IMR-90 (cell line): Measurements from ENCODE around the gene ZC3H7B. TPM values are rescaled to one million over a fixed set of nuclear protein-coding genes. Genes with fewer than 3 reads are reported as not detected.

Experiments used
- ATAC-seq: fragments of 200-7000 bp; cut with Tn5 transposase; 2 replicates; pipeline ENCODE4 v1.9.1; 2020; ENCODE audit warnings: low read depth, mild to moderate bottlenecking, moderate library complexity
- BruUV-seq: library from RNA; stranded (reverse); fragments of 400-500 nt; replicated peaks from 2 replicates; lab custom pipeline; 2021; lab: Mats Ljungman, UMichigan
- CTCF ChIA-PET: fragments of 300-600 bp; formaldehyde crosslinking; extraction: SDS; loops from one replicate; lab custom pipeline; 2021; ENCODE audit warnings: antibody characterized with exemption; lab: Yijun Ruan, JAX
- POLR2A ChIA-PET: fragments of 300-600 bp; sonication (Branson Sonifier 250); formaldehyde crosslinking; loops from one replicate; lab custom pipeline; 2022; ENCODE audit warnings: antibody characterized with exemption; ENCODE audit not compliant: unreplicated experiment; lab: Charles Lee
- DNase-seq: peaks from one replicate; pipeline ENCODE4 v3.0.0; 2013
- H2AFZ ChIP-seq: replicated peaks from 2 replicates; pipeline ENCODE3; 2013; ENCODE audit warnings: low read length, mild to moderate bottlenecking; ENCODE audit not compliant: poor library complexity
- H2AK5ac ChIP-seq: 2 replicates; pipeline ENCODE4 v1.6.1; 2013; ENCODE audit warnings: low read depth, low read length, inconsistent platforms
- H2AK9ac ChIP-seq: replicated peaks from 2 replicates; pipeline ENCODE3; 2013; ENCODE audit warnings: mild to moderate bottlenecking, low read depth, low read length, moderate library complexity; ENCODE audit not compliant: poor library complexity
- H2BK120ac ChIP-seq: 2 replicates; pipeline ENCODE4 v1.6.1; 2013; ENCODE audit warnings: low read depth, low read length, inconsistent platforms
- H2BK15ac ChIP-seq: 3 replicates; pipeline ENCODE4 v1.6.1; 2013; ENCODE audit warnings: low read depth, low read length, inconsistent platforms
- H2BK20ac ChIP-seq: 2 replicates; pipeline ENCODE4 v1.6.1; 2013; ENCODE audit warnings: low read depth, mild to moderate bottlenecking, inconsistent platforms, low read length, moderate library complexity
- H2BK5ac ChIP-seq: 2 replicates; pipeline ENCODE4 v1.6.1; 2013; ENCODE audit warnings: mild to moderate bottlenecking, low read depth, low read length, inconsistent platforms; ENCODE audit not compliant: poor library complexity, severe bottlenecking
- H3K14ac ChIP-seq: replicated peaks from 2 replicates; pipeline ENCODE4 v1.6.1; 2013; ENCODE audit warnings: low read depth, low read length, inconsistent platforms
- H3K18ac ChIP-seq: 2 replicates; pipeline ENCODE4 v1.6.1; 2013; ENCODE audit warnings: low read depth, low read length, control low read depth
- H3K23ac ChIP-seq: 2 replicates; pipeline ENCODE4 v1.6.1; 2013; ENCODE audit warnings: low read depth, low read length, inconsistent platforms
- H3K27ac ChIP-seq: 2 replicates; pipeline ENCODE4 v1.5.1; 2013; ENCODE audit warnings: mild to moderate bottlenecking, control low read depth, low read length; ENCODE audit not compliant: insufficient read depth
- H3K27me3 ChIP-seq: 2 replicates; pipeline ENCODE4 v1.6.1; 2013; ENCODE audit warnings: low read length; ENCODE audit not compliant: control insufficient read depth, insufficient read depth
- H3K36me3 ChIP-seq: 2 replicates; pipeline ENCODE4 v1.6.1; 2013; ENCODE audit warnings: low read length, mixed read lengths; ENCODE audit not compliant: control insufficient read depth, insufficient read depth
- H3K4ac ChIP-seq: 2 replicates; pipeline ENCODE4 v1.6.1; 2013; ENCODE audit warnings: low read depth, low read length, inconsistent platforms
- H3K4me1 ChIP-seq: 2 replicates; pipeline ENCODE4 v1.6.1; 2013; ENCODE audit warnings: low read length, mixed read lengths; ENCODE audit not compliant: control insufficient read depth, insufficient read depth
- H3K4me2 ChIP-seq: 2 replicates; pipeline ENCODE4 v1.6.1; 2013; ENCODE audit warnings: low read depth, mild to moderate bottlenecking, control low read depth, low read length, moderate library complexity
- H3K4me3 ChIP-seq: 2 replicates; pipeline ENCODE4 v1.5.1; 2013; ENCODE audit warnings: low read depth, mild to moderate bottlenecking, control low read depth, low read length, moderate library complexity; ENCODE audit not compliant: insufficient read depth
- H3K56ac ChIP-seq: 2 replicates; pipeline ENCODE4 v1.6.1; 2013; ENCODE audit warnings: low read length, inconsistent platforms; ENCODE audit not compliant: insufficient read depth; ENCODE audit errors: extremely low read depth
- H3K79me1 ChIP-seq, 2 experiments: 2 replicates each; pipeline ENCODE4 v1.6.1; 2013; ENCODE audit warnings: low read length in 2 of 2, inconsistent platforms in 1 of 2, low read depth in 1 of 2
- H3K9ac ChIP-seq: 2 replicates; pipeline ENCODE4 v1.6.1; 2013; ENCODE audit warnings: low read depth, low read length, control low read depth
- H3K9me1 ChIP-seq: 2 replicates; pipeline ENCODE4 v1.6.1; 2013; ENCODE audit warnings: low read length, inconsistent platforms; ENCODE audit not compliant: insufficient read depth
- H3K9me3 ChIP-seq: 2 replicates; pipeline ENCODE4 v1.6.1; 2013; ENCODE audit warnings: low read length; ENCODE audit not compliant: control insufficient read depth, insufficient read depth
- H4K20me1 ChIP-seq: 2 replicates; pipeline ENCODE4 v1.6.1; 2013; ENCODE audit warnings: low read length, inconsistent platforms; ENCODE audit not compliant: insufficient read depth
- H4K5ac ChIP-seq: 2 replicates; pipeline ENCODE4 v1.6.1; 2013; ENCODE audit warnings: mild to moderate bottlenecking, low read depth, low read length, control low read depth
- H4K8ac ChIP-seq, 2 experiments: 2 replicates each; pipeline ENCODE4 v1.6.1; 2013; ENCODE audit warnings: low read depth in 2 of 2, low read length in 2 of 2, control low read depth in 1 of 2, inconsistent platforms in 1 of 2
- H4K91ac ChIP-seq: 2 replicates; pipeline ENCODE4 v1.6.1; 2013; ENCODE audit warnings: low read depth, low read length, inconsistent platforms; ENCODE audit not compliant: insufficient read depth
- FOS ChIP-seq: fragments of 150-350 bp; IDR thresholded peaks from 2 replicates; pipeline ENCODE4 v1.6.1; 2016; ENCODE audit warnings: low read depth, low read length
- MAFK ChIP-seq: IDR thresholded peaks from 2 replicates; pipeline ENCODE4 v1.6.1; 2012; ENCODE audit warnings: low read depth, low read length, improper control_type of control experiment
- MAZ ChIP-seq: IDR thresholded peaks from 2 replicates; pipeline ENCODE4 v1.6.1; 2012; ENCODE audit warnings: low read depth, mild to moderate bottlenecking, low read length, improper control_type of control experiment, moderate library complexity, borderline replicate concordance
- NFE2L2 ChIP-seq: fragments of 150-350 bp; IDR thresholded peaks from 2 replicates; pipeline ENCODE4 v1.6.1; 2016; ENCODE audit warnings: low read depth, mild to moderate bottlenecking, low read length
- POLR2A ChIP-seq: IDR thresholded peaks from 2 replicates; pipeline ENCODE4 v1.6.1; 2012; ENCODE audit warnings: mild to moderate bottlenecking, low read depth, low read length
- WGBS, 2 experiments: methylation state at CpG; one replicate each; pipeline versions ENCODE4 v1.1.5 to v1.1.7; 2013; ENCODE audit warnings: missing lambda C conversion rate in 2 of 2; ENCODE audit not compliant: insufficient read length in 1 of 2; ENCODE audit errors: extremely low coverage in 2 of 2; 5-methylcytosine and 5-hydroxymethylcytosine counted together
- dilution Hi-C: fragments of 300-500 bp; cut with HindIII; formaldehyde crosslinking; loops from one replicate; pipeline ENCODE4 v1.14.3; 2018; ENCODE audit warnings: low sequenced_read_pairs; ENCODE audit not compliant: unreplicated experiment
- in situ Hi-C: fragments of 300-500 bp; cut with MboI; formaldehyde crosslinking; loops from 3 replicates; pipeline ENCODE4 v1.14.3; 2019; ENCODE audit warnings: low sequenced_read_pairs, inconsistent platforms, mixed read lengths
- intact Hi-C: fragments of 100-400 bp; cut with micrococcal nuclease; formaldehyde crosslinking; loops from 2 replicates; pipeline ENCODE4 v1.10.0; 2022
- polyA plus RNA-seq, 3 experiments: library from polyadenylated mRNA; depleted of rRNA; stranded (reverse); fragments of >200 nt; gene quantifications; 2 replicates each; pipeline ENCODE4 v1.2.3, GENCODE V29; 2012; ENCODE audit warnings: low replicate concordance in 1 of 3
- total RNA-seq: library from RNA; depleted of rRNA; stranded (reverse); fragments of >200 nt; gene quantifications from 2 replicates; pipeline ENCODE4 v1.2.3, GENCODE V29; 2012
- TF ChIP-seq, protein P1 (sequence below): fragments of 150-350 bp; IDR thresholded peaks from 2 replicates; pipeline ENCODE4 v1.6.1; 2016; ENCODE audit warnings: low read depth, mild to moderate bottlenecking, low read length, moderate library complexity, borderline replicate concordance

ZC3H7B gene
- total and polyA plus RNA-seq, 2 of the 4 experiments (the other 2 are of a cell fraction): 37.6 to 72.3 TPM

DNA sequence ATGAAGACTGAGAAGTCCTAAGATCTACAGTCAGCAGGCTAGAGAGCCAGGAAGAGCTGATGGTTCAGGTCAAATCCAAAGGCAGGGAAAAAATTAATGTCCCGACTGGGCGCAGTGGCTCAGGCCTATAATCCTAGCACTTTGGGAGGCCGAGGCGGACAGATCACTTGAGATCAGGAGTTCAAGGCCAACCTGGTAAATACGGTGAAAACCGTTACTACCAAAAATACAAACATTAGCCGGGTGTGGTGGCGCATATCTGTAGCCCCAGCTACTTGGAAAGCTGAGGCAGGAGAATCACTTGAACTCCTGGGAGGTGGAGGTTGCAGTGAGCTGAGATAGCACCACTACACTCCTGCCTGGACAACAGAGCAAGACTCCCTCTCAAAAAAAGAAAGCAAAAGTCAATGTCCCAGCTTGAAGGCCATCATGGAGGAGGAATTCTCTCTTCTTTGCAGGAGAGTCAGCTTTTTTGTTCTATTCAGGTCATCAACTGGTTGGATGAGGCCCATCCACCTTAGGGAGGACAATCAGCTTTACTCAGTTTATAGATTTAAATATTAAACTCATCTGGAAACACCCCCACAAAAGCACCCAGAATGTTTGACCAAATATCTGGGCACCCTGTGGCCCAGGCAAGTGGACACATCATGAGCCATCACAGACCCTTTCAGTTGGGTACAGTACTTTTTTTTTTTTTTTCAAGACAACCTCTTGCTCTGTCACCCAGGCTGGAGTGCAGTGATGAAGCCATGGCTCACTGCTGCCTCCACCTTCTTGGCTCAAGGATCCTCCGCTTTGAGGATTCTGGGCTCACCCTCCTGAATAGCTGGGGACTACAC lies 4.3 kb upstream of the ZC3H7B start:
- no peaks in the 10 kb centered on the region for H4K20me1 ChIP-seq
- peaks cover 4 to 25% of the 10 kb centered on the region in 2 experiments; a peak in 3 of 4 replicates for H3K79me1 ChIP-seq
- in situ Hi-C loops (no loop called here), intact Hi-C loops (no loop called here), dilution Hi-C loops (no loop called here)
- WGBS, 2 experiments: 97% methylated on average over 5 of the region's 9 CpGs; no CpG with 5 or more reads in 1 of the 2 experiments
- no TSS peak for BruUV-seq
- peak overlapping the region; percentile 33 for H2AK9ac ChIP-seq
- peak overlapping the region; percentile 69 for H3K4ac ChIP-seq
- no peak overlapping the region; the same call in 1 of the 2 replicates for H3K56ac ChIP-seq
- H3K18ac ChIP-seq: 0 out of 2 replicates have a peak overlapping the region, but pooled peaks have one; percentile 26
- H2AK5ac ChIP-seq: peak overlapping the region; percentile 73
- no peak overlapping the region for H2BK5ac ChIP-seq
- H2AFZ ChIP-seq: no peak overlapping the region
- ChIA-PET POLR2A (interaction anchor here (0.5 kb wide), 1 partner anchor 67 kb away, joined by 5 read pairs; no protein-coding TSS in a partner anchor), CTCF (no interaction called here)
- H2BK20ac ChIP-seq: peak overlapping the region; percentile 10
- H3K14ac ChIP-seq: peak overlapping the region; percentile 48
- H4K91ac ChIP-seq: peak overlapping the region; percentile 35
- no peaks in the 10 kb centered on the region; the same call in 1 of the 2 replicates for H3K9me1 ChIP-seq
- ATAC-seq: no peak
- H4K8ac ChIP-seq: peak overlapping the region in 1 of 2 experiments; percentile 18; a peak in 1 of 4 replicates
- TF ChIP-seq MAFK (no peak), FOS (no peak), MAZ (no peak), NFE2L2 (no peak), POLR2A (no peak)
- TF ChIP-seq, protein P1, sequence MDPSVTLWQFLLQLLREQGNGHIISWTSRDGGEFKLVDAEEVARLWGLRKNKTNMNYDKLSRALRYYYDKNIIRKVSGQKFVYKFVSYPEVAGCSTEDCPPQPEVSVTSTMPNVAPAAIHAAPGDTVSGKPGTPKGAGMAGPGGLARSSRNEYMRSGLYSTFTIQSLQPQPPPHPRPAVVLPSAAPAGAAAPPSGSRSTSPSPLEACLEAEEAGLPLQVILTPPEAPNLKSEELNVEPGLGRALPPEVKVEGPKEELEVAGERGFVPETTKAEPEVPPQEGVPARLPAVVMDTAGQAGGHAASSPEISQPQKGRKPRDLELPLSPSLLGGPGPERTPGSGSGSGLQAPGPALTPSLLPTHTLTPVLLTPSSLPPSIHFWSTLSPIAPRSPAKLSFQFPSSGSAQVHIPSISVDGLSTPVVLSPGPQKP: no peak
- no peak overlapping the region for H3K4me2 ChIP-seq
- H3K36me3 ChIP-seq: no peaks in the 10 kb centered on the region
- peak overlapping the region; percentile 66 for H3K23ac ChIP-seq
- no peak overlapping the region for H3K27ac ChIP-seq
- peaks cover 3% of the 10 kb centered on the region; the same call in 1 of the 2 replicates for H3K4me1 ChIP-seq
- no peak overlapping the region for H3K9ac ChIP-seq
- H2BK15ac ChIP-seq: peak overlapping the region; percentile 54; the same call in 1 of the 3 replicates
- DNase-seq: no peak
- H3K9me3 ChIP-seq: no peaks in the 10 kb centered on the region
- peak overlapping the region; percentile 55 for H2BK120ac ChIP-seq
- no peak overlapping the region for H3K4me3 ChIP-seq
- no peak overlapping the region for H4K5ac ChIP-seq
- no peaks in the 10 kb centered on the region for H3K27me3 ChIP-seq
